ENCODE measurements around the gene RASGRP4. TPM values are rescaled to one million over a fixed set of nuclear protein-coding genes. Genes with fewer than 3 reads are reported as not detected.

Gene RASGRP4
- total RNA-seq, 1 experiment from 2014 or later = not detected

DNA sequence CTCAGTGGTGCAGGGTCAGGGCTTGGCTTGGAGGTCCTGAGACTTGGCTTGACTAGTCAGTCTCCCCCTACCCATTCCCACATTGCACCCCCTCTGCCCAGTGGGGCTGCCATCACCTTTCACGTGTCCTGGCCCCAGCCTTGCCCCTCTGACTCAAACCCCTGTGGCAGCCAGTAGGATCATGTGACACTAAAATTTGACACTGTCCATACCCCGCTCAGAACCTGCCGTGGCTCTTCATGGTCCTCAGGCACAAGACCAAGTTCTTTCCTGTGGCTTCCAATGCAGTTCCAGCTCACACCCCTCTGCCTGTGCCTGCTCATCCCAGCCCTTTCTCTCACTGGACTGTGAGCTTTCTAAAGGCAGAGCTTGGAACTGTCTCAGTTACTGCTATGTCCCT lies 49.4 kb downstream of the RASGRP4 start:
- H3K27me3 ChIP-seq (ENCODE audit: insufficient read depth, low read depth) = no peaks in the 10 kb centered on the region
- no peak overlapping the region for H2AFZ ChIP-seq
- no peak overlapping the region for H3K27ac ChIP-seq
- CTCF ChIA-PET = interaction anchor here (0.5 to 0.6 kb wide), 3 partner anchors 26 to 260 kb away, joined by 3 to 5 read pairs (median 4); partner anchors contain the start of gene FAM98C
- H3K9me2 ChIP-seq (ENCODE audit: insufficient read depth) = no peaks in the 10 kb centered on the region
- H3K4me3 ChIP-seq = 0 out of 2 replicates have a peak overlapping the region, but pooled peaks have one; percentile 76
- DNase-seq = no peak
- H3F3A ChIP-seq (ENCODE audit: insufficient read depth, low read depth) = peaks cover 5% of the 10 kb centered on the region
- peaks cover 36% of the 10 kb centered on the region for H3K79me2 ChIP-seq (ENCODE audit: low read depth)
- H3K4me2 ChIP-seq = peak overlapping the region; percentile 87
- H3K9me3 ChIP-seq (ENCODE audit: insufficient read depth, low read depth) = no peaks in the 10 kb centered on the region
- TF ChIP-seq EZH2 (IDR thresholded peaks at IDR 0.05; ENCODE audit: low read depth) = no peak
- TF ChIP-seq, protein P1, sequence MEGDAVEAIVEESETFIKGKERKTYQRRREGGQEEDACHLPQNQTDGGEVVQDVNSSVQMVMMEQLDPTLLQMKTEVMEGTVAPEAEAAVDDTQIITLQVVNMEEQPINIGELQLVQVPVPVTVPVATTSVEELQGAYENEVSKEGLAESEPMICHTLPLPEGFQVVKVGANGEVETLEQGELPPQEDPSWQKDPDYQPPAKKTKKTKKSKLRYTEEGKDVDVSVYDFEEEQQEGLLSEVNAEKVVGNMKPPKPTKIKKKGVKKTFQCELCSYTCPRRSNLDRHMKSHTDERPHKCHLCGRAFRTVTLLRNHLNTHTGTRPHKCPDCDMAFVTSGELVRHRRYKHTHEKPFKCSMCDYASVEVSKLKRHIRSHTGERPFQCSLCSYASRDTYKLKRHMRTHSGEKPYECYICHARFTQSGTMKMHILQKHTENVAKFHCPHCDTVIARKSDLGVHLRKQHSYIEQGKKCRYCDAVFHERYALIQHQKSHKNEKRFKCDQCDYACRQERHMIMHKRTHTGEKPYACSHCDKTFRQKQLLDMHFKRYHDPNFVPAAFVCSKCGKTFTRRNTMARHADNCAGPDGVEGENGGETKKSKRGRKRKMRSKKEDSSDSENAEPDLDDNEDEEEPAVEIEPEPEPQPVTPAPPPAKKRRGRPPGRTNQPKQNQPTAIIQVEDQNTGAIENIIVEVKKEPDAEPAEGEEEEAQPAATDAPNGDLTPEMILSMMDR (conservative IDR thresholded peaks at IDR 0.05) = no peak
- H4K20me1 ChIP-seq (ENCODE audit: insufficient read depth) = peaks cover 10% of the 10 kb centered on the region
- POLR2A ChIA-PET (ENCODE audit: unreplicated experiment) = interaction anchor here (0.6 kb wide), 2 partner anchors 11 to 372 kb away, joined by 3 to 12 read pairs; partner anchors contain the start of gene GGN
- intact Hi-C loops (cut with micrococcal nuclease; ENCODE audit: unreplicated experiment) = no loop called here
- H3K4me1 ChIP-seq (replicated peaks; ENCODE audit: insufficient read depth) = peaks cover 15% of the 10 kb centered on the region
- H3K36me3 ChIP-seq (ENCODE audit: low read depth) = peaks cover 35% of the 10 kb centered on the region
- no TSS peak for BruUV-seq (replicated peaks)

DNA sequence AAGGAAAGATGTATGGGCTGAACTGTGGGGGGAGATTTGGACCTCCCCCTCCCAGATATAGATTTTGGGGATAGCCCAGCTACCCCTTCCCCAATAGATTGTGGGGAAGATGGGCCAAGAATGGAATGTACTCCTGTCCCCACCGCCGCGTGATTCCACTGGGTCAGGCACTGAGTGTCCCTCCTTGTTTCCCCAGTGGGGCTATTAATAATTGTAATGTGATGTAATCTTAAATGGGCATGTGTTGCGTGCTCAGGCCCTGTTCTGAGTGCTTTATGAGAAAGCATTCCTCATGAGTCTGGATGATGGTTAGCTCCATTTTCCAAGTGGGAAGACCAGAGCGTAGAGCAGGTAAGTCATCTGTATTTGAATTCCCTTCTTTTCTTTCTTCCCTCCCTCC lies 50.3 kb downstream of the RASGRP4 start:
- H3K36me3 ChIP-seq (ENCODE audit: low read depth) = peaks cover 28% of the 10 kb centered on the region; the same call in 1 of the 2 replicates
- H3K9me3 ChIP-seq (ENCODE audit: insufficient read depth, low read depth) = no peaks in the 10 kb centered on the region
- peak overlapping the region; percentile 87 for H3K4me2 ChIP-seq
- TF ChIP-seq EZH2 (IDR thresholded peaks at IDR 0.05; ENCODE audit: low read depth) = no peak
- TF ChIP-seq, protein P1 (conservative IDR thresholded peaks at IDR 0.05) = no peak
- H3K4me3 ChIP-seq = peak overlapping the region; percentile 76
- BruUV-seq (replicated peaks) = no TSS peak
- peaks cover 15% of the 10 kb centered on the region for H3K4me1 ChIP-seq (replicated peaks; ENCODE audit: insufficient read depth)
- intact Hi-C loops (cut with micrococcal nuclease; ENCODE audit: unreplicated experiment) = no loop called here
- H3K9me2 ChIP-seq (ENCODE audit: insufficient read depth) = no peaks in the 10 kb centered on the region
- ChIA-PET POLR2A (ENCODE audit: unreplicated experiment) (interaction anchor here (0.6 kb wide), 3 partner anchors 12 to 71 kb away, joined by 4 to 12 read pairs (median 6); partner anchors contain the start of gene GGN), CTCF (interaction anchor here (0.5 to 0.6 kb wide), 3 partner anchors 127 to 553 kb away, joined by 3 to 5 read pairs (median 4); no protein-coding TSS in a partner anchor)
- no peak overlapping the region for H3K27ac ChIP-seq
- no peaks in the 10 kb centered on the region for H3K27me3 ChIP-seq (ENCODE audit: insufficient read depth, low read depth)
- no peak overlapping the region; the same call in 1 of the 2 replicates for H2AFZ ChIP-seq
- peaks cover 36% of the 10 kb centered on the region for H3K79me2 ChIP-seq (ENCODE audit: low read depth)
- H4K20me1 ChIP-seq (ENCODE audit: insufficient read depth) = peaks cover 10% of the 10 kb centered on the region
- peaks cover 5% of the 10 kb centered on the region for H3F3A ChIP-seq (ENCODE audit: insufficient read depth, low read depth)
- DNase-seq = no peak

- intact Hi-C loops (cut with micrococcal nuclease; ENCODE audit: unreplicated experiment) = no loop called here
- peak overlapping the region; percentile 76 for H3K4me3 ChIP-seq
- H3K4me1 ChIP-seq (replicated peaks; ENCODE audit: insufficient read depth) = peaks cover 15% of the 10 kb centered on the region
- ChIA-PET CTCF (no interaction called here), POLR2A (ENCODE audit: unreplicated experiment) (interaction anchor here (0.7 to 1.1 kb wide), 2 partner anchors 28 to 780 kb away, joined by 3 to 4 read pairs; no protein-coding TSS in a partner anchor)
- peaks cover 36% of the 10 kb centered on the region for H3K79me2 ChIP-seq (ENCODE audit: low read depth)
- no peaks in the 10 kb centered on the region for H3K9me3 ChIP-seq (ENCODE audit: insufficient read depth, low read depth)
- TSS peak; percentile 21 for BruUV-seq (replicated peaks)
- peaks cover 5% of the 10 kb centered on the region for H3F3A ChIP-seq (ENCODE audit: insufficient read depth, low read depth)
- H3K36me3 ChIP-seq (ENCODE audit: low read depth) = peaks cover 25% of the 10 kb centered on the region; the same call in 1 of the 2 replicates
- DNase-seq = no peak
- TF ChIP-seq, protein P1 (conservative IDR thresholded peaks at IDR 0.05) = no peak
- no peak for TF ChIP-seq EZH2 (IDR thresholded peaks at IDR 0.05; ENCODE audit: low read depth)
- no peaks in the 10 kb centered on the region for H3K9me2 ChIP-seq (ENCODE audit: insufficient read depth)
- peaks cover 8% of the 10 kb centered on the region for H4K20me1 ChIP-seq (ENCODE audit: insufficient read depth)
- H3K4me2 ChIP-seq = peak overlapping the region; percentile 87
- no peaks in the 10 kb centered on the region for H3K27me3 ChIP-seq (ENCODE audit: insufficient read depth, low read depth)
- H3K27ac ChIP-seq = peak overlapping the region; percentile 58
- peak overlapping the region; percentile 87 for H2AFZ ChIP-seq
Measured at GRCh38 chr19:38375098-38375493, 50.9 kb downstream of the RASGRP4 start.
